C4-2B (cell line): Measurements from ENCODE around the gene XKR7.

ENCODE experiments used
- CTCF ChIP-seq: fragments of 450-650 bp; conservative IDR thresholded peaks from 2 replicates; pipeline ENCODE4 v1.5.1; 2017; ENCODE audit warnings: mild to moderate bottlenecking
- ZFX ChIP-seq: fragments of 450-650 bp; IDR thresholded peaks from 2 replicates; pipeline ENCODE4 v1.6.1; 2017

GRCh38 chr20:31930779-31931178, 37.2 kb upstream of the XKR7 start:
- TF ChIP-seq CTCF (no peak), ZFX (no peak)
